GM12874 (cell line): ENCODE results near the gene PRSS53.

Source experiments
- CTCF ChIP-seq: IDR thresholded peaks from 2 replicates; pipeline ENCODE4 v1.5.1; 2011; ENCODE audit warnings: low read depth, mild to moderate bottlenecking, control low read depth, low read length, moderate library complexity; ENCODE audit not compliant: insufficient read depth

PRSS53 gene

GRCh38 chr16:31077024-31077423 is 11.7 kb downstream of the PRSS53 start:
- no peak for TF ChIP-seq CTCF

GRCh38 chr16:31076319-31076718 is 12.4 kb downstream of the PRSS53 start:
- TF ChIP-seq CTCF = no peak

- TF ChIP-seq CTCF = no peak
Observed at GRCh38 chr16:31074814-31075183, 13.9 kb downstream of the PRSS53 start.

GRCh38 chr16:31073970-31074813 is 14.6 kb downstream of the PRSS53 start, which contains the start of the genes ZNF646 and ZNF668:
Gene ZNF646 (plus strand): TSS chr16:31074422. CDS start chr16:31076325, 1,903 bp downstream.
Gene ZNF668 (minus strand): TSS chr16:31074240. CDS start chr16:31064459, 9,781 bp downstream.
- no peak for TF ChIP-seq CTCF

- TF ChIP-seq CTCF = no peak
Observed at GRCh38 chr16:31073142-31073969, 15.4 kb downstream of the PRSS53 start.

- no peak for TF ChIP-seq CTCF
Observed at GRCh38 chr16:31072540-31073141, 16.1 kb downstream of the PRSS53 start.

GRCh38 chr16:31071861-31072260 is 16.9 kb downstream of the PRSS53 start:
- TF ChIP-seq CTCF = no peak
